Measurements from ENCODE around the gene FBXO15.

FBXO15 gene

GRCh38 chr18:74040459-74041332 lies 106.9 kb downstream of the FBXO15 start:
- DNase-seq: no peak

- DNase-seq: no peak
Measured at GRCh38 chr18:74040008-74040407, 107.6 kb downstream of the FBXO15 start.

GRCh38 chr18:74029161-74029560 lies 118.5 kb downstream of the FBXO15 start:
- DNase-seq: no peak
